Adrenal gland (tissue), 12 donors: Measurements from ENCODE around the gene FAM131C. TPM values are rescaled to one million over a fixed set of nuclear protein-coding genes. Genes with fewer than 3 reads are reported as not detected.
A peak's percentile ranks its signal among the peaks of the same experiment; 100 is the strongest.
"Not testable (repeated sequence)": the region's sequence is repeated elsewhere in the genome, so short reads cannot be mapped to it uniquely, and the experiment has no call there.

Experiments used
- DNase-seq, 7 donors: peaks; one replicate each; pipeline ENCODE4 v3.0.0-alpha.2; 2019 to 2020
- H3K27ac ChIP-seq, 5 donors: fragments of 200-600 bp; sonication (generic) in 4 of 5; 1 replicate in 3 of 5; 2 replicates in 2 of 5; pipeline versions ENCODE4 v1.5.1 to v1.8.0; 2016 to 2020; ENCODE audit warnings: mild to moderate bottlenecking in 1 of 5
- H3K27me3 ChIP-seq: fragments of 200-600 bp; 2 replicates; pipeline ENCODE4 v1.8.0; 2021
- H3K36me3 ChIP-seq, 2 donors: fragments of 200-600 bp; replicated peaks in 1 of 2; 1 replicate in 1 of 2; 2 replicates in 1 of 2; pipeline versions ENCODE4 v1.5.1 to v1.8.0; 2018 to 2022
- H3K4me1 ChIP-seq, 2 donors: fragments of 200-600 bp; replicated peaks in 1 of 2; 1 replicate in 1 of 2; 2 replicates in 1 of 2; pipeline versions ENCODE4 v1.5.1 to v1.8.0; 2018 to 2021
- H3K4me3 ChIP-seq, 4 donors: fragments of 200-600 bp; sonication (generic) in 3 of 4; one replicate each; pipeline ENCODE4 v1.5.1; 2016 to 2018
- H3K9me3 ChIP-seq, 3 donors: fragments of 200-600 bp; sonication (generic) in 1 of 3; replicated peaks in 1 of 3; 1 replicate in 2 of 3; 2 replicates in 1 of 3; pipeline versions ENCODE4 v1.5.1 to v1.8.0; 2016 to 2021
- POLR2A ChIP-seq, 2 donors: fragments of 450-650 bp; IDR thresholded peaks; one replicate each; pipeline ENCODE4 v1.6.1; 2017; ENCODE audit warnings: antibody characterized with exemption in 2 of 2, mild to moderate bottlenecking in 2 of 2, moderate library complexity in 1 of 2
- WGBS, 4 donors: extraction: QIAGEN DNeasy Blood & Tissue Kit in 2 of 4; methylation state at CpG; one replicate each; pipeline versions ENCODE4 v1.1.5 to v1.1.7; 2013 to 2017; 5-methylcytosine and 5-hydroxymethylcytosine counted together
- intact Hi-C, 2 donors: fragments of 100-400 bp; cut with DNase I; formaldehyde crosslinking; loops; one replicate each; pipeline versions ENCODE4 v1.14.1 to v1.15.0; 2022 to 2023
- polyA plus RNA-seq, 3 donors: library from polyadenylated mRNA; stranded (reverse); fragments of 200-250 nt in 2 of 3; fragments of 350-450 nt in 1 of 3; fragmentation: Illumina TruSeq in 1 of 3; extraction: RNeasy Lipid Tissue Mini Kit (QIAGEN cat#74804) in 1 of 3; gene quantifications; one replicate each; pipeline ENCODE4 v1.2.3, GENCODE V29; 2013 to 2014
- total RNA-seq, 9 donors: library from RNA; depleted of rRNA in 4 of 9; stranded (reverse); fragments of >200 nt in 4 of 9; fragments of 120-200 nt in 1 of 9; fragmentation: NEBNext Ultra II Directional in 1 of 9; extraction: Animal tissue kit (Norgen Biotek cat#: 25700) in 1 of 9; gene quantifications; one replicate each; pipeline versions ENCODE4 v1.1.0 to v1.2.4, GENCODE V29; 2013 to 2023
- TF ChIP-seq, protein P1 (sequence below), 6 experiments: fragments of 450-650 bp in 4 of 6; fragments of 200-600 bp in 2 of 6; sonication (generic) in 1 of 6; IDR thresholded peaks; 1 replicate in 5 of 6; 2 replicates in 1 of 6; pipeline versions ENCODE4 v1.5.1 to v1.8.0; 2016 to 2021; ENCODE audit warnings: antibody characterized with exemption in 6 of 6, mild to moderate bottlenecking in 2 of 6, moderate library complexity in 1 of 6
- donor health status: healthy with polysubstance abuse.
- donor health status: Bipolar disorder and iron deficiency.
- donor health status: DM: yes; HTN: yes; CAD: no.
- donor health status: DM: no; HTN: no; CAD: no.
- donor health status: DM: no; HTN: no; CAD: no.
- donor health status: DM: yes; HTN: yes; CAD: no.

The FAM131C gene
- total and polyA plus RNA-seq, 12 donors, result 3.0 to 12.0 (median 4.9) TPM

DNA sequence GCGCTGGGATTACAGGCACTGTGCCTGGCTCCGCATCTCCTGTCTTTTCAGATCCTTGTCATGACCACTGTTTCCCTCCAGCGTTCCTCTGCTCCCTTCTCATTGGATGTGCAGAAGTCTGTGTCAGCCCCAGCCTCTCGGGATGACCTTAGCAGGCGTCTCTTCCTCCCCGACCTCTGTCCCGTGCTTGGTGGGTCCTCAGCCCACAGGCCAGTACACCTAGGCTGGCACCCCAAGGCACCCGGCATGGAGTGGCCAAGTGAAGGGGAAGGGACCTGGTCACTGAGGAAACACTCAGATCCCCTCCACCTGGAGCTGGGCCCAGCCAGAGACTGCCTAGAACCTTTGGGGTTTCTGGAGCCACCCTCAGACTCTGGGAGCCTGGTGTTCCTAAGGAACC, 32.3 kb downstream of the FAM131C start:
- H3K4me1 ChIP-seq, result no peaks in the 10 kb centered on the region
- no peak overlapping the region for H3K27ac ChIP-seq
- TF ChIP-seq, protein P1, sequence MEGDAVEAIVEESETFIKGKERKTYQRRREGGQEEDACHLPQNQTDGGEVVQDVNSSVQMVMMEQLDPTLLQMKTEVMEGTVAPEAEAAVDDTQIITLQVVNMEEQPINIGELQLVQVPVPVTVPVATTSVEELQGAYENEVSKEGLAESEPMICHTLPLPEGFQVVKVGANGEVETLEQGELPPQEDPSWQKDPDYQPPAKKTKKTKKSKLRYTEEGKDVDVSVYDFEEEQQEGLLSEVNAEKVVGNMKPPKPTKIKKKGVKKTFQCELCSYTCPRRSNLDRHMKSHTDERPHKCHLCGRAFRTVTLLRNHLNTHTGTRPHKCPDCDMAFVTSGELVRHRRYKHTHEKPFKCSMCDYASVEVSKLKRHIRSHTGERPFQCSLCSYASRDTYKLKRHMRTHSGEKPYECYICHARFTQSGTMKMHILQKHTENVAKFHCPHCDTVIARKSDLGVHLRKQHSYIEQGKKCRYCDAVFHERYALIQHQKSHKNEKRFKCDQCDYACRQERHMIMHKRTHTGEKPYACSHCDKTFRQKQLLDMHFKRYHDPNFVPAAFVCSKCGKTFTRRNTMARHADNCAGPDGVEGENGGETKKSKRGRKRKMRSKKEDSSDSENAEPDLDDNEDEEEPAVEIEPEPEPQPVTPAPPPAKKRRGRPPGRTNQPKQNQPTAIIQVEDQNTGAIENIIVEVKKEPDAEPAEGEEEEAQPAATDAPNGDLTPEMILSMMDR (IDR thresholded peaks at IDR 0.05), result no peak
- TF ChIP-seq POLR2A (IDR thresholded peaks at IDR 0.05), result no peak
- H3K27me3 ChIP-seq, result no peaks in the 10 kb centered on the region
- intact Hi-C loops, result no loop called here
- DNase-seq, result no peak
- no peaks in the 10 kb centered on the region for H3K36me3 ChIP-seq
- 53 to 92% (median 69%) methylated on average over 8 of the region's 8 CpGs for WGBS, 4 donors
- no peak overlapping the region for H3K4me3 ChIP-seq
- H3K9me3 ChIP-seq, result no peaks in the 10 kb centered on the region

DNA sequence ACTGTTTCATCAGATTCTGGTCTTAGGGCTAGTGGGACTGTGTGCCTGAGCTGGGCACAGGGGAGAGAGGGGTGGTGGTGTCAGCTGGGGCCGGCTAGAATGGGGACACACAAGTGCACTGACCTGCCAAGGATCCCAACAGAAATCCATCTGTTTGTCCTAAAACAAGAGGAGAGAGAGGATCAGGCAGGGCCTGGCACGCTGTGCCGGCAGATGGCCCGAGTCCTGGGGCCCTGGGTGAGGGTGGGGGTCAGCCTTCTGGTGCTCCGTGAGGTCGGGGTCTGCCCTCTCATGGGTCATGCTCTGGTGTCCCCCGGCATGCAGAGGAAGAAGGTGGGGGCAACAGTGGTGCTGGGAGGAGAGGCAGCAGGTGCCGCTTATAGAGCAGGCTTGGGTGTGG, 33.6 kb downstream of the FAM131C start:
- DNase-seq, H3K9me3 ChIP-seq, H3K4me3 ChIP-seq, intact Hi-C loops, H3K36me3 ChIP-seq, H3K27me3 ChIP-seq, H3K4me1 ChIP-seq, H3K27ac ChIP-seq: not testable (repeated sequence)
- 33 to 82% (median 80%) methylated on average over 1 to 8 of the region's 8 CpGs; no CpG with 5 or more reads in 1 of the 4 donors for WGBS, 4 donors

DNA sequence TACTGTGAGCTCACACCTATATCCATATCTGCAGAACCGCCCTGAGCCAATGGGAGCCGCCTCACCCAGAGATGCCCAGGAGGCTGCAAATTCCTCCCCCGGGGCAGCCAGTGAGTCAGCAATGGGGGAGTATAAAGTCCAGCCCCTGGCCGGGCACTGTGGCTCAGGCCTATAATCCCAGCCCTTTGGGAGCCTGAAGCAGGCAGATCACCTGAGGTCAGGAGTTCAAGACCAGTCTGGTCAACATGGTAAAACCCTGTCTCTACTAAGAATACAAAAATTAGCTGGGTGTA, 34.9 kb downstream of the FAM131C start:
- no peak for DNase-seq
- Histone ChIP-seq H3K4me1 (no peaks in the 10 kb centered on the region), H3K27ac (no peak overlapping the region), H3K27me3 (no peaks in the 10 kb centered on the region), H3K4me3 (no peak overlapping the region), H3K36me3 (no peaks in the 10 kb centered on the region), H3K9me3 (no peaks in the 10 kb centered on the region)
- WGBS, 4 donors, result 73 to 89% (median 83%) methylated on average over 2 to 4 of the region's 4 CpGs; no CpG with 5 or more reads in 1 of the 4 donors
- TF ChIP-seq POLR2A (IDR thresholded peaks at IDR 0.05), result no peak
- TF ChIP-seq, protein P1 (IDR thresholded peaks at IDR 0.05), result no peak
- intact Hi-C loops, result no loop called here

DNA sequence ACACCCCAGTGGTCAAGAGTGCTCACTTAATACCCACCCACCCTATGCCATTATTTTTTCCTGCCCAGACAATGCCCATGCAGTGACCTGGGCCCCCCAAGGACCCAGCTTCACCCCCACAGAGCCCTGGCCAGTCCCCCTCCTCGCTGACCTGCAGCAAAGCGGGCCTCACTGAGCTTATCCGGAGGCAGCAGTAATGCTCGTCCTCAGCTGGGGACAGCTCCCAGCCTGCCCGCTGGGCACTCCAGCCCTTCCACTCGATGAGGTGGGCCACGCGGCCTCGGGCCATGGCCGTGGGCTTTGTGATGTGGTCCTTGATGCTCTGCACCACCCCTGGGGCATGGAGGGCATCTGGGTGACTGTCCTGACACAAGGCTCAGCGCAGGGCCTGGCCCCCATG, 37.0 kb downstream of the FAM131C start:
- H3K27ac ChIP-seq, H3K4me3 ChIP-seq, H3K4me1 ChIP-seq, H3K27me3 ChIP-seq, intact Hi-C loops, DNase-seq, H3K9me3 ChIP-seq, H3K36me3 ChIP-seq: not testable (repeated sequence)
- 89 to 100% (median 90%) methylated on average over 1 to 10 of the region's 11 CpGs; no CpG with 5 or more reads in 1 of the 4 donors for WGBS, 4 donors

DNA sequence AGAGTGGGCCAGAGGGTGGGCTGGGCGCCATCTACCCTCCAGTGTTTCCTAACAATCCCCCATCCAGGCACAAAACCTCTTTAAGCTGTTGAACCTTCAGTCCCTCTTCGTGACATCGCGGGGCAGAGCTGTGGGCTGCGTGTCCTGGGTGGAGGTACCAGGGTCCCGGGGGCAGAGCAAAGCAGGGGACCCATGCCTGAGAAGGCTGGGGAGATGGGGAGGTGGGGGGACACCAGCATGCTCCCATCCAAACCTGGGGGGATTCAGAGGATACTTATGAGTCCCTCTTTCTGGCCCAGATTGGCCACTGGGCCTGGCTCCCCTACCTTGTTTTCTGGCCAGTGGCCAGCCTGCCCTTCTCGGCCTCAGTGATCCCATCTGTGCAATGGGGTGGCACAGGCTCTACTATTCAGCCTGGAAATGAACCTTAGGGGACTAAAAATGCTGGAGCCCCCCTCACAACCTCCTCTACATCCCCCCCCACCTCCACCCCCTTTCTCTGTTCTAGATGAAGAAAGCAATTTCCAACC, 40.3 kb downstream of the FAM131C start:
- H3K27ac ChIP-seq, H3K9me3 ChIP-seq, H3K27me3 ChIP-seq, H3K4me1 ChIP-seq, H3K36me3 ChIP-seq, intact Hi-C loops, DNase-seq, H3K4me3 ChIP-seq: not testable (repeated sequence)
- TF ChIP-seq, protein P1 (IDR thresholded peaks at IDR 0.05), result peak in 1 of 6 experiments; percentile 1
- WGBS, 4 donors, result 41 to 67% (median 65%) methylated on average over 5 to 7 of the region's 7 CpGs
